ENCODE results near the gene LMAN1L. TPM values are rescaled to one million over a fixed set of nuclear protein-coding genes. Genes with fewer than 3 reads are reported as not detected.

LMAN1L gene
- not detected in 2 replicates for total RNA-seq (2014; rRNA removed; shearing (Covaris generic))
- polyA plus RNA-seq (2015; cell fraction: cytosol; rRNA removed) = not detected in 2 replicates
- 0.12 and 0.45 TPM in 2 replicates for polyA plus RNA-seq (2015; cell fraction: nucleus; rRNA removed)

DNA sequence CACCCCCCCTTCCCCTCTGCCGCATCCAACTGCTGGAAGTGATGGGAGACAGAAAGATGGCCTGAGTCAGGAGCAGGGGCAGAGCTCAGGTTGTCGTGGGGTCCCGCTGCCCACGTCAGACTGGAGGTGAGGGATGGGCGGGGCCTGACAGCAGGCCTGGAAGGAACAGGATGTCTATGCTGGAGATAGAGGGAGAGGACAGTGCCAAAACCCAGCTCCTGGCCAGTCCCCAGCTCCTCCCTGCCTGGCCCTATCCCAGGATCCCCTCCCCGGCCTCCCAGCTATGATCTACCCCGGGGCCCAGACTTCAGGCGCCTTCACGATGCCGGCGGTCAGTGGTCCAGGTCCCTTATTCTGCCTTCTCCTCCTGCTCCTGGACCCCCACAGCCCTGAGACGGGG is at the start of gene LMAN1L:
TSS of gene LMAN1L (plus strand) at position 303 of the 400 bp plus-strand sequence. CDS start at position 323, 20 bp downstream.
- in situ Hi-C loops (cut with HindIII; ENCODE audit: low pct_unique_long_range_greater_than_20kb, low sequenced_read_pairs) = no loop called here
- DNase-seq (ENCODE audit: low read depth, low spot score) = no peak

DNA sequence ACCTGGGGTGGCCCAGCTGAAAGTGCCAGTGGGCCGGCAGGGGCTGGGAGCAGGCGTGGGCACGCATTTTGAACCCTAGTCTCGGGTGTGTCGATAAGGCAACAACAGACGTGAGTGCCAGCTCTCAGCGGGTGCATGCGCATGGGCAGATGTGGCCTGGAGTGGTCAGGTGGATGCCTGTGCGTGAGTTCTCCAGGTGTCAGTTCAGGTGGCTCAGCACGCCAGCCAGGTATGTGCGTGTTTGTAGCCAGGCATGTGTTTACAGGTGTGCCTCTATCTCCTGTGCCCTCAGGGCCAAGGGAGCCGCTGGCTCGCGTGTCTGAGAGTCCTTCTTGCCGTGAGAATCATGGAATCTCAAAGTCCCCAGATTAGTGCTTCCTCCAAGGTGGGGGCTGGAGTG is 49.2 kb upstream of the LMAN1L start:
- no peak for DNase-seq (ENCODE audit: low read depth, low spot score)
- in situ Hi-C loops (cut with HindIII; ENCODE audit: low pct_unique_long_range_greater_than_20kb, low sequenced_read_pairs) = loop anchor here (25.0 kb wide), 1 partner anchor 199 kb away; the partner anchor contains the start of gene RPP25

- DNase-seq (ENCODE audit: low read depth, low spot score) = no peak
- in situ Hi-C loops (cut with HindIII; ENCODE audit: low pct_unique_long_range_greater_than_20kb, low sequenced_read_pairs) = loop anchor here (25.0 kb wide), 1 partner anchor 195 kb away; the partner anchor contains the start of gene RPP25
Measured at GRCh38 chr15:74767167-74768098, 45.2 kb upstream of the LMAN1L start.

DNA sequence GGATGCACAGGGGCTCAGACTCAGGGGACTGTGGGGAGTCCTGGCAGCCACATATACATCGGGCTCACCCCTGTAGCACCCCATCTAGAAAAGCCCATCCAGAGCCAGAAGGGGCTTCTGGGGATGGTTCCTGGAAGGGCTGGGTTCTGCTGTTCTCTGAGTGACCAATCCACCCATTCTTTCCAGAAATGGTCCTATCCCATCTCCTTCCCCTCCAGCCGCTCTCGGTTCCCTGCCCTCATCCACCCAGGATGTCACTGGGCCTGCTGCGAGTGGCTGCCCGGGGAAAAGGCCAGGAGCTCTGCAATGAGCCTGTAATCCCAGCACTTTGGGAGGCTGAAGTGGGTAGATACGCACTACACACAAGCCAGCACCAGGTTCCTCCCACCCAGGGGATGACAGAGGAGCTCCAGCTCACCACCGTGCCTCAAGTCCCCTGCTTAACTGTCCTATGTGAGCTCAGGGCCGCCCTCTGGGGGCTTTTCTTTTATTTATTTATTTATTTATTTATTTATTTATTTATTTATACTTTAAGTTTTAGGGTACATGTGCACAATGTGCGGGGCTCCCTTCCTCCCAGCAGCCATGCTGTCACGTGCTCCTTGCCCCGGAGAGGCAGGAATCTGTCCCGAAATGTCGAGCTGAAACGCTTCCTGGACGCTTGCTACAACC is 44.4 kb upstream of the LMAN1L start:
- in situ Hi-C loops (cut with HindIII; ENCODE audit: low pct_unique_long_range_greater_than_20kb, low sequenced_read_pairs) = loop anchor here (25.0 kb wide), 1 partner anchor 194 kb away; the partner anchor contains the start of gene RPP25
- DNase-seq (ENCODE audit: low read depth, low spot score) = no peak

GRCh38 chr15:74768771-74769342 is 43.8 kb upstream of the LMAN1L start:
- in situ Hi-C loops (cut with HindIII; ENCODE audit: low pct_unique_long_range_greater_than_20kb, low sequenced_read_pairs) = loop anchor here (25.0 kb wide), 1 partner anchor 193 kb away; the partner anchor contains the start of gene RPP25
- peak; percentile 74 for DNase-seq (ENCODE audit: low read depth, low spot score)

- DNase-seq (ENCODE audit: low read depth, low spot score) = no peak
- in situ Hi-C loops (cut with HindIII; ENCODE audit: low pct_unique_long_range_greater_than_20kb, low sequenced_read_pairs) = loop anchor here (25.0 kb wide), 1 partner anchor 193 kb away; the partner anchor contains the start of gene RPP25
Measured at GRCh38 chr15:74769463-74770025, 43.1 kb upstream of the LMAN1L start.

DNA sequence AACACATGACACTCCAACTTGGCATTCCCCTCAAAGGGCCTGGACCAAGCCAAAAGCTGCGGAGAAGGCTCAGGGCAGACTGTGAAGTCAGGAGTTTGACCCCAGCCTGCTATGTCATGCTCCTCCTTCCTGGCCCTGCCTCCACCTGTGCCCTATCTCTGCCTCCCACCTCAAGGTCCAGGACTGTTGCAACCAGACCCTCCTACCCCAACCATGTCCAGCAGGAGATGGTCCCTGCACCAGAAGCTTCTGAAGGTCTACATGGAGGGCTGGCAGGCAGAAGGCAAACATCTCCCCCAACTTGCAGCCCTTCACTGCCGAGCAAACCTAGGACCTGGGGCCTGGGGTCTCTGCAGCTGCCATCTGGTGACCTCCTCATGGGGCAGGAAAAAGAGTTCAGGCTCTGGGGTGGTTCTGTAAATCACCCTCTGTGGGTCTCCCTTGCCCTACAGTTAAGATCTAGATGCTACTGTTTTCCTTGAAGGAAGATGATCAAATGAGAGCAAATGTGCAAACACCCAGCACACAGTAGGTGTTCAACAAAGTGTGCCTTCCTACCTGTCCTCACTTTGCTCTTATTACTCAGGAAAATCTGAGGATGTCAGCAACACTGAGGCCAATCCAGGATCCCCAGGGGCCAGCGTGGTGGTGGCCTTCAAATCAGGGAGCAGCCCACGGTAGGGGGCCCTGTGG is 42.3 kb upstream of the LMAN1L start:
- no peak for DNase-seq (ENCODE audit: low read depth, low spot score)
- in situ Hi-C loops (cut with HindIII; ENCODE audit: low pct_unique_long_range_greater_than_20kb, low sequenced_read_pairs) = loop anchor here (25.0 kb wide), 1 partner anchor 192 kb away; the partner anchor contains the start of gene RPP25

DNA sequence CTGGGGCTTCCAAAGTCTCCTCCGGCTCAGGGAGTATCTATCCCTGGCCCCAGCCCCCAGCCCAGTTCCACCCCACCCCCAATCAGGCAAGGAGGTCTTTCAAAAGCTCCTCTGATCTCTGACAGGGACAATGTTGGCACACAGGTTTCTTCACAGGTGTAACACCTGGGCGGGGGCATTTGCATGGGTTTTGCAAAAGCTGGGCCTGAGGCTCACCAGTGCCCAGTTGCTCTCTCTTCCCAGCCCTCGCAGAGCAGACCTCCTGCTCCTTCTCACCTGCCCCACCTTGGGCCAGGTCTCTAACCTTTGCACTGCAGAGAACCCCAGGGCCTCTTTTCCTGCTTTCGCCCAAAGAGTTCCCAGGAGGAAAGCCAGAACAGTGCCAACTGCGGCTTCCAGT is 39.3 kb upstream of the LMAN1L start:
- DNase-seq (ENCODE audit: low read depth, low spot score) = no peak
- in situ Hi-C loops (cut with HindIII; ENCODE audit: low pct_unique_long_range_greater_than_20kb, low sequenced_read_pairs) = loop anchor here (25.0 kb wide), 1 partner anchor 189 kb away; the partner anchor contains the start of gene RPP25

DNA sequence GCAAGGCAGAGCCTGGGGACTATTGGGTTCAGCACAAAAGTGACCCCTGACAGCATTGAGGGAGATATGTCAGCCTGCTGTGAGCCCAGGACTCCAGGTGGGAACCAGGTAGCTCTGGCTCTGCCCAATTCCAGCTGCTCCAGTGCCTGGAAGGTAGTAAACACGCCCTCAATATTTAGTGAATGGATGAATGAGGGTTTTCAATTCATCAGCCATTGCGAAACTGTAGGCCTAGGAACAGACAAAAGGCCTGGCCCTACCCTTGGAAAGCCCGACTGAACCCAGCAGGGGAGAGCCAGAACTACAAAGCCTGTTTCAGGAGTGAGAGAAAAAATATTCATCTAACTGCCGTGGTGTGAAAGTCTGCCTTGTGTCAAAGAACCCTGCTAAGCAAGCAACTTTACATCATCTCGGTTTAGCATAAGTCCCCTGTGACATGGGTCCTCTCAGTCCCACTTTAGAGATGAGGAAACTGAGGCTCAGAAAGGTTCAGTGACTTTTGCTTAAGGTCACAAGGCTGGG is 38.8 kb upstream of the LMAN1L start:
- peak; percentile 88 for DNase-seq (ENCODE audit: low read depth, low spot score)
- in situ Hi-C loops (cut with HindIII; ENCODE audit: low pct_unique_long_range_greater_than_20kb, low sequenced_read_pairs) = loop anchor here (25.0 kb wide), 1 partner anchor 189 kb away; the partner anchor contains the start of gene RPP25

GRCh38 chr15:74775132-74775562 is 37.5 kb upstream of the LMAN1L start:
- in situ Hi-C loops (cut with HindIII; ENCODE audit: low pct_unique_long_range_greater_than_20kb, low sequenced_read_pairs) = no loop called here
- DNase-seq (ENCODE audit: low read depth, low spot score) = no peak

DNA sequence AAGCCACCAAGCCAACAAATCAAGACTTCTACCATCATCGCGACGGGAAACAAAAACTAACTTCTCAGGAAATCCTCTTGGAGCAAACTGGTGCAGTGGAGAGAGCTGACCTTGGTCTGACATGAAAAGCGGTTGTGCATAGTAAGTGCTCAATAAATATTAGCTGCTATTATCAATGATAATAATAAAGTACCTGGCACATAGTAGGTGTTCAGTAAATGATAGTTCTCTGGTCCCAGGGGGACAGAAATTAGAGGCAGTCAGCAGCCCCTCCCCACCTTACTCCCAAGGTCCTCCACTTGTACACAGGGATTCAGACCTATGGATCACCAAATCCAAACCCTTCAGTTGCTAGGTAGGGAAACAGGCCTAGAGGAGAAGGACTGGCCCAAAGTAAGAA is 36.7 kb upstream of the LMAN1L start:
- in situ Hi-C loops (cut with HindIII; ENCODE audit: low pct_unique_long_range_greater_than_20kb, low sequenced_read_pairs) = no loop called here

GRCh38 chr15:74776821-74777768 is 35.5 kb upstream of the LMAN1L start:
- in situ Hi-C loops (cut with HindIII; ENCODE audit: low pct_unique_long_range_greater_than_20kb, low sequenced_read_pairs) = no loop called here
- DNase-seq (ENCODE audit: low read depth, low spot score) = no peak

More for the DNA sequence above, 36.7 kb upstream of the LMAN1L start:
- no peak for DNase-seq (ENCODE audit: low read depth, low spot score)

- in situ Hi-C loops (cut with HindIII; ENCODE audit: low pct_unique_long_range_greater_than_20kb, low sequenced_read_pairs) = no loop called here
- DNase-seq (ENCODE audit: low read depth, low spot score) = no peak
Measured at GRCh38 chr15:74777769-74778598, 34.7 kb upstream of the LMAN1L start.

DNA sequence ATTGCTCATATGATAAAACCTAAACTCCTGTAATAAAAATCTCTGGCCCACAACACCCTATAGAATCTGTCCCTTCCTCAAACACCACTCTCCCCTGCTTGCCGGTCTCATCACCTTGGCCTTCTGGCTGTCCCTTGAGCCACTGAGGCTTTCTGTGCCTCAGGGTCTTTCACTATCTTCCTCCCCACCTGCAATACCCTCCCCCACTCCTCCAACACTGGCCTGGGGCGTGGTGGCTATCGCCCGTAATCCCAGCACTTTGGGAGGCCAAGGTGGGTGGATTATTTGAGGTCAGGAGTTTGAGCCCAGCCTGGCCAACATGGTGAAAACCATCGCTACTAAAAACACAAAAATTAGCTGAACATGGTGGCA is 34.0 kb upstream of the LMAN1L start:
- in situ Hi-C loops (cut with HindIII; ENCODE audit: low pct_unique_long_range_greater_than_20kb, low sequenced_read_pairs) = no loop called here
- no peak for DNase-seq (ENCODE audit: low read depth, low spot score)

DNA sequence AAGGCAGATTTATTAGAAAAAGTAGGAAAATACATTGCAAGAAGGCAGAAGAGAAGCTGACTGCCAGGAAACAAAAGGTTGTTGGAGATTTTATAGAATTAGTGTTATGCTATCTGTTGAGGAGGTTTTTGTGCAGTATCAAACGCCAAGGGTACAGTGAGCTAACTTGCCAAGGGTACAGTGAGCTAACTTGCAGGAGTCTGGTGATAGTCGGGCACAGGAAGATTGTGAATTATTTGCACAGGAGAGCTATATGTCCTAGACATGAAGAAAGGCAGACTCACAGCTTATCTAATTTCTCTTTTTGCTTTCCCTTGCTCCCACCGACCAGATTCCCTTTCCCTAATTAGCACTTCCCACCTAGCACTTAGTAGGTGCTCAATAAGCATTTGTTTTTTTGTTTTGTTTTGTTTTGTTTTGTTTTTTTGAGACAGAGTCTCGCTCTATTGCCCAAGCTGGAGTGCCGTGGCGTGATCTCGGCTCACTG is 33.4 kb upstream of the LMAN1L start:
- no peak for DNase-seq (ENCODE audit: low read depth, low spot score)
- in situ Hi-C loops (cut with HindIII; ENCODE audit: low pct_unique_long_range_greater_than_20kb, low sequenced_read_pairs) = no loop called here

All from SK-MEL-5 (cell line).